CD14-positive monocyte (primary cell): ENCODE measurements around the gene PHYKPL. TPM values are rescaled to one million over a fixed set of nuclear protein-coding genes. Genes with fewer than 3 reads are reported as not detected.

Experiments
- DNase-seq, 3 donors: peaks; one replicate each; pipeline ENCODE4 v3.0.0-alpha.2; 2011 to 2022
- H2AFZ ChIP-seq: 2 replicates; pipeline ENCODE4 v1.6.0; 2012; ENCODE audit warnings: mild to moderate bottlenecking, low read depth, low read length, inconsistent platforms; ENCODE audit not compliant: insufficient read depth, poor library complexity, severe bottlenecking
- H3K27ac ChIP-seq, 2 donors: 1 replicate in 1 of 2; 2 replicates in 1 of 2; pipeline ENCODE4 v1.5.1; 2012 to 2013; ENCODE audit warnings: low read length in 2 of 2, control low read depth in 1 of 2, inconsistent platforms in 1 of 2, low read depth in 1 of 2, mild to moderate bottlenecking in 1 of 2
- H3K27me3 ChIP-seq, 2 donors: one replicate each; pipeline versions ENCODE4 v1.6.0 to v1.6.1; 2011 to 2013; ENCODE audit warnings: low read length in 2 of 2; ENCODE audit not compliant: control insufficient read depth in 2 of 2, insufficient read depth in 2 of 2
- H3K36me3 ChIP-seq, 2 donors: replicated peaks in 1 of 2; 1 replicate in 1 of 2; 2 replicates in 1 of 2; pipeline versions ENCODE4 v1.5.1 to v1.6.1; 2012 to 2013; ENCODE audit warnings: low read length in 2 of 2, control low read depth in 1 of 2, inconsistent platforms in 1 of 2, mild to moderate bottlenecking in 1 of 2; ENCODE audit not compliant: insufficient read depth in 2 of 2, control insufficient read depth in 1 of 2
- H3K4me1 ChIP-seq, 2 donors: 1 replicate in 1 of 2; 2 replicates in 1 of 2; pipeline versions ENCODE4 v1.5.1 to v1.6.1; 2012 to 2013; ENCODE audit warnings: low read length in 2 of 2, control low read depth in 1 of 2, inconsistent platforms in 1 of 2, mild to moderate bottlenecking in 1 of 2, moderate library complexity in 1 of 2; ENCODE audit not compliant: insufficient read depth in 2 of 2, control insufficient read depth in 1 of 2
- H3K4me2 ChIP-seq: replicated peaks from 2 replicates; pipeline ENCODE3; 2012; ENCODE audit warnings: low read length, moderate library complexity, mild to moderate bottlenecking; ENCODE audit not compliant: poor library complexity, severe bottlenecking; ENCODE audit errors: extremely low read depth
- H3K4me3 ChIP-seq, 3 experiments: fragments of 200-600 bp in 1 of 3; sonication (generic) in 1 of 3; replicated peaks in 1 of 3; 1 replicate in 2 of 3; 2 replicates in 1 of 3; pipeline ENCODE4 v1.5.1; 2011 to 2013; ENCODE audit warnings: low read length in 3 of 3, mild to moderate bottlenecking in 3 of 3, control low read depth in 2 of 3, low read depth in 2 of 3, inconsistent platforms in 1 of 3, moderate library complexity in 1 of 3
- H3K79me2 ChIP-seq: 2 replicates; pipeline ENCODE4 v1.6.0; 2012; ENCODE audit warnings: mild to moderate bottlenecking, control low read depth, inconsistent platforms, low read length, moderate library complexity; ENCODE audit not compliant: insufficient read depth
- H3K9ac ChIP-seq: 2 replicates; pipeline ENCODE4 v1.6.0; 2017; ENCODE audit warnings: low read length, mild to moderate bottlenecking; ENCODE audit not compliant: insufficient read depth, poor library complexity, severe bottlenecking
- H3K9me3 ChIP-seq, 2 donors: replicated peaks in 1 of 2; 1 replicate in 1 of 2; 2 replicates in 1 of 2; pipeline versions ENCODE4 v1.5.1 to v1.6.1; 2012 to 2013; ENCODE audit warnings: low read length in 2 of 2, control low read depth in 1 of 2; ENCODE audit not compliant: control insufficient read depth in 1 of 2, insufficient read depth in 1 of 2
- H4K20me1 ChIP-seq: 2 replicates; pipeline ENCODE4 v1.6.0; 2012; ENCODE audit warnings: mild to moderate bottlenecking, low read length, control low read depth, moderate library complexity; ENCODE audit not compliant: insufficient read depth
- H3K27ac Mint-ChIP-seq, 7 donors: one replicate each; pipeline ENCODE4 v1.8.0; 2020; ENCODE audit warnings: mild to moderate bottlenecking in 7 of 7, mixed read lengths in 7 of 7, moderate library complexity in 6 of 7, inconsistent platforms in 2 of 7
- H3K27me3 Mint-ChIP-seq, 3 donors: one replicate each; pipeline ENCODE4 v1.8.0; 2021 to 2022; ENCODE audit warnings: low read depth in 3 of 3, mild to moderate bottlenecking in 3 of 3, mixed read lengths in 3 of 3, moderate library complexity in 3 of 3, inconsistent platforms in 1 of 3
- H3K36me3 Mint-ChIP-seq, 2 donors: one replicate each; pipeline ENCODE4 v1.8.0; 2020; ENCODE audit warnings: mixed read lengths in 2 of 2, inconsistent platforms in 1 of 2, mild to moderate bottlenecking in 1 of 2
- H3K4me1 Mint-ChIP-seq: one replicate; pipeline ENCODE4 v1.8.0; 2020; ENCODE audit warnings: mild to moderate bottlenecking, mixed read lengths
- H3K4me3 Mint-ChIP-seq, 2 donors: one replicate each; pipeline ENCODE4 v1.8.0; 2020; ENCODE audit warnings: mild to moderate bottlenecking in 2 of 2, mixed read lengths in 2 of 2, moderate library complexity in 1 of 2
- H3K9me3 Mint-ChIP-seq, 7 donors: one replicate each; pipeline ENCODE4 v1.8.0; 2020 to 2022; ENCODE audit warnings: mixed read lengths in 7 of 7, mild to moderate bottlenecking in 6 of 7, moderate library complexity in 6 of 7, inconsistent platforms in 2 of 7
- WGBS: methylation state at CpG from one replicate; pipeline ENCODE4 v1.1.5; 2013; ENCODE audit warnings: missing lambda C conversion rate; ENCODE audit not compliant: insufficient coverage; 5-methylcytosine and 5-hydroxymethylcytosine counted together
- intact Hi-C, 2 donors: fragments of 100-400 bp; cut with micrococcal nuclease; formaldehyde crosslinking; loops; one replicate each; pipeline versions ENCODE4 v1.15.0 to v1.15.1; 2023
- polyA plus RNA-seq, 3 donors: library from polyadenylated mRNA; depleted of rRNA in 1 of 3; unstranded in 2 of 3; stranded (reverse) in 1 of 3; fragments of 300-500 nt in 2 of 3; fragments of >200 nt in 1 of 3; fragmentation: Illumina TruSeq in 2 of 3; gene quantifications; 1 replicate in 2 of 3; 2 replicates in 1 of 3; pipeline ENCODE4 v1.2.3, GENCODE V29; 2012 to 2021
- TF ChIP-seq, protein P1 (sequence below): fragments of 200-600 bp; IDR thresholded peaks from one replicate; pipeline ENCODE4 v1.8.0; 2022; ENCODE audit warnings: antibody characterized with exemption, mild to moderate bottlenecking

The PHYKPL gene
- polyA plus RNA-seq, 3 donors: 39.2 to 199 (median 43.0) TPM

DNA sequence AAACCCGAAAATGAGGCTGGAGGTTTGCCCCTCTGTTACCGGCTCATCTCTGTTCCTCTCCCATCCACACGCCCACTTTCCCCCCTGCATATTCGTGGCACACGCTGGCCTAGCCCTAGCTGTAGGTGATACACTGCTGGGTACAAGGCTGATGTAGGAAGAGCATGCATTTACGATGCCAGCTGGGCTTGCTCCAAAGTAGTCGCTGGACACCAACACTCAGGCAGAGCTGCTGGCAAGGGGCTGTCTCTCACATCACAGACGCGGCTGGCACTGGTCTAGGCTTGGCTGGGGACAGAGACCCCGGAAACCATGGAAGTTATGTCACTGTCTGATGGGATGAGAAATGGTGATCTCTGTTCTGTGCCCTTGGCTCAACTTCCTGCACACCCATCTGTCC, 9.8 kb upstream of the PHYKPL start:
- intact Hi-C loops: no loop called here
- H3K27me3 Mint-ChIP-seq: peaks cover 0 to 2% (median 2%) of the 10 kb centered on the region in 3 donors
- H3K4me1 Mint-ChIP-seq: peaks cover 47% of the 10 kb centered on the region
- H3K36me3 Mint-ChIP-seq: no peaks in the 10 kb centered on the region
- Histone ChIP-seq H3K27ac (no peak overlapping the region), H3K9me3 (no peaks in the 10 kb centered on the region), H4K20me1 (no peaks in the 10 kb centered on the region), H3K79me2 (no peaks in the 10 kb centered on the region), H3K9ac (no peak overlapping the region), H3K27me3 (no peaks in the 10 kb centered on the region), H3K4me3 (no peak overlapping the region), H2AFZ (no peak overlapping the region), H3K4me2 (no peak overlapping the region), H3K36me3 (no peaks in the 10 kb centered on the region), H3K4me1 (peaks cover 59 to 65% of the 10 kb centered on the region in 2 donors)
- TF ChIP-seq, protein P1, sequence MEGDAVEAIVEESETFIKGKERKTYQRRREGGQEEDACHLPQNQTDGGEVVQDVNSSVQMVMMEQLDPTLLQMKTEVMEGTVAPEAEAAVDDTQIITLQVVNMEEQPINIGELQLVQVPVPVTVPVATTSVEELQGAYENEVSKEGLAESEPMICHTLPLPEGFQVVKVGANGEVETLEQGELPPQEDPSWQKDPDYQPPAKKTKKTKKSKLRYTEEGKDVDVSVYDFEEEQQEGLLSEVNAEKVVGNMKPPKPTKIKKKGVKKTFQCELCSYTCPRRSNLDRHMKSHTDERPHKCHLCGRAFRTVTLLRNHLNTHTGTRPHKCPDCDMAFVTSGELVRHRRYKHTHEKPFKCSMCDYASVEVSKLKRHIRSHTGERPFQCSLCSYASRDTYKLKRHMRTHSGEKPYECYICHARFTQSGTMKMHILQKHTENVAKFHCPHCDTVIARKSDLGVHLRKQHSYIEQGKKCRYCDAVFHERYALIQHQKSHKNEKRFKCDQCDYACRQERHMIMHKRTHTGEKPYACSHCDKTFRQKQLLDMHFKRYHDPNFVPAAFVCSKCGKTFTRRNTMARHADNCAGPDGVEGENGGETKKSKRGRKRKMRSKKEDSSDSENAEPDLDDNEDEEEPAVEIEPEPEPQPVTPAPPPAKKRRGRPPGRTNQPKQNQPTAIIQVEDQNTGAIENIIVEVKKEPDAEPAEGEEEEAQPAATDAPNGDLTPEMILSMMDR: no peak
- 86% methylated on average over 4 of the region's 10 CpGs for WGBS
- H3K27ac Mint-ChIP-seq: peak overlapping the region in 2 of 7 donors; percentile 76 to 77
- H3K9me3 Mint-ChIP-seq: peaks cover 0 to 2% (median 0%) of the 10 kb centered on the region in 7 donors
- DNase-seq: no peak
- no peak overlapping the region for H3K4me3 Mint-ChIP-seq

DNA sequence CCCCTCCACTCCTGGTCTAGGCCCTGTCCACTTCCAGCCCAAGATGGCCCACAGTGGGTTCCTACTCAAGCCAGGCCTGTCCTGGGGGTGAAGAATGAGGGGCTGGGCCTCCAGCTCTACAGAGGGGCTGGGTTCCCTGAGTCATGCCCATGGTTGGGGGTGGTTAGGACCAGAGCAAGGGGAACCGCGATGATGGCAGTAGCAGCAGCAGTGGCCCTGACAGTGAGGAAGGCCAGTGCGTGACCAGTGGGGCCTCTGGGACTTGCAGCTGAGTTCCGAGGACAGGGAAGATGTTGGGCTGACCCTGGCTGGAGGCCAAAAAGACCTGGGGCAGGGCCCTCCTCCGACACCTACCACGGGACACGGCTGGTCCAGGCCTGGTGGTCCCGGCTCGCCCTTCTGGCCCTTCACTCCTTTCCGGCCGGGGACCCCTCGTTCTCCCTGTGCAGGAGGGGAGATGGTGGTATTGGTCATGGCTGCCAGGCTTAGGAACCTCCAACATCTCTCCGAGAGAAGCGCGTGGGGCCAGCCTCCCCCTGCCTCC, 9.2 kb upstream of the PHYKPL start:
- Histone ChIP-seq H3K4me1 (peaks cover 65 to 71% of the 10 kb centered on the region in 2 donors), H3K27ac (peak overlapping the region; percentile 62 to 83), H3K9me3 (no peaks in the 10 kb centered on the region), H3K9ac (peak overlapping the region; percentile 46), H3K4me2 (peak overlapping the region; percentile 59), H3K27me3 (no peaks in the 10 kb centered on the region), H4K20me1 (no peaks in the 10 kb centered on the region), H2AFZ (peak overlapping the region; percentile 79), H3K36me3 (no peaks in the 10 kb centered on the region), H3K4me3 (peak overlapping the region in 1 of 3 experiments; percentile 45), H3K79me2 (no peaks in the 10 kb centered on the region)
- H3K27ac Mint-ChIP-seq: peak overlapping the region in 2 of 7 donors; percentile 90 to 93
- TF ChIP-seq, protein P1: no peak
- H3K27me3 Mint-ChIP-seq: peaks cover 0 to 2% (median 2%) of the 10 kb centered on the region in 3 donors
- 15% methylated on average over 5 of the region's 15 CpGs for WGBS
- peak in 2 of 3 donors; percentile 52 to 60 for DNase-seq
- intact Hi-C loops: no loop called here
- H3K9me3 Mint-ChIP-seq: peaks cover 0 to 2% (median 0%) of the 10 kb centered on the region in 7 donors
- peaks cover 54% of the 10 kb centered on the region for H3K4me1 Mint-ChIP-seq
- H3K36me3 Mint-ChIP-seq: no peaks in the 10 kb centered on the region
- H3K4me3 Mint-ChIP-seq: peak overlapping the region in 1 of 2 donors; percentile 77
